MCF 10A (cell line): ENCODE results near the gene MMS19. TPM values are rescaled to one million over a fixed set of nuclear protein-coding genes. Genes with fewer than 3 reads are reported as not detected.
"Not testable (repeated sequence)": the region's sequence is repeated elsewhere in the genome, so short reads cannot be mapped to it uniquely, and the experiment has no call there.

Experiments used
- BruUV-seq: library from RNA; stranded (reverse); fragments of 400-500 nt; replicated peaks from 2 replicates; lab custom pipeline; 2021; lab: Mats Ljungman, UMichigan
- CTCF ChIA-PET: fragments of 300-600 bp; sonication (Branson Sonifier 250); formaldehyde crosslinking; extraction: SDS; loops from one replicate; lab custom pipeline; 2021; ENCODE audit warnings: antibody characterized with exemption, inconsistent platforms; lab: Yijun Ruan, JAX
- POLR2A ChIA-PET: fragments of 300-600, 350-650 bp; sonication (Branson Sonifier 250); formaldehyde crosslinking; extraction: SDS; loops from one replicate; lab custom pipeline; 2020; ENCODE audit warnings: antibody characterized with exemption, inconsistent platforms; lab: Yijun Ruan, JAX
- DNase-seq: peaks from one replicate; pipeline ENCODE4 v3.0.0-alpha.2; 2018; ENCODE audit not compliant: unreplicated experiment
- H3K27ac Mint-ChIP-seq: one replicate; pipeline ENCODE4 v1.8.0; 2022; ENCODE audit warnings: mild to moderate bottlenecking, low read depth, mixed read lengths; ENCODE audit not compliant: unreplicated experiment
- H3K27me3 Mint-ChIP-seq: one replicate; pipeline ENCODE4 v1.8.0; 2022; ENCODE audit warnings: mixed read lengths; ENCODE audit not compliant: insufficient read depth, unreplicated experiment
- H3K36me3 Mint-ChIP-seq: one replicate; pipeline ENCODE4 v1.8.0; 2022; ENCODE audit warnings: mild to moderate bottlenecking, moderate library complexity, mixed read lengths; ENCODE audit not compliant: insufficient read depth, unreplicated experiment
- H3K4me1 Mint-ChIP-seq: one replicate; pipeline ENCODE4 v1.8.0; 2022; ENCODE audit warnings: mixed read lengths; ENCODE audit not compliant: insufficient read depth, unreplicated experiment
- H3K4me3 Mint-ChIP-seq: one replicate; pipeline ENCODE4 v1.8.0; 2022; ENCODE audit warnings: mild to moderate bottlenecking, moderate library complexity, mixed read lengths; ENCODE audit not compliant: unreplicated experiment
- H3K9me3 Mint-ChIP-seq: one replicate; pipeline ENCODE4 v1.8.0; 2022; ENCODE audit warnings: mixed read lengths; ENCODE audit not compliant: unreplicated experiment
- intact Hi-C: fragments of 100-400 bp; cut with micrococcal nuclease; formaldehyde crosslinking; loops from 2 replicates; pipeline ENCODE4 v1.14.1; 2022
- total RNA-seq: library from RNA; stranded (reverse); gene quantifications from 2 replicates; pipeline ENCODE4 v1.2.3, GENCODE V29; 2022
- TF ChIP-seq, protein P1 (sequence below): fragments of 200-600 bp; IDR thresholded peaks from one replicate; pipeline ENCODE4 v1.8.0; 2022; ENCODE audit warnings: antibody characterized with exemption, mild to moderate bottlenecking; ENCODE audit not compliant: unreplicated experiment

MMS19 gene
- total RNA-seq, 1 experiment from 2014 or later: 67.0 TPM

DNA sequence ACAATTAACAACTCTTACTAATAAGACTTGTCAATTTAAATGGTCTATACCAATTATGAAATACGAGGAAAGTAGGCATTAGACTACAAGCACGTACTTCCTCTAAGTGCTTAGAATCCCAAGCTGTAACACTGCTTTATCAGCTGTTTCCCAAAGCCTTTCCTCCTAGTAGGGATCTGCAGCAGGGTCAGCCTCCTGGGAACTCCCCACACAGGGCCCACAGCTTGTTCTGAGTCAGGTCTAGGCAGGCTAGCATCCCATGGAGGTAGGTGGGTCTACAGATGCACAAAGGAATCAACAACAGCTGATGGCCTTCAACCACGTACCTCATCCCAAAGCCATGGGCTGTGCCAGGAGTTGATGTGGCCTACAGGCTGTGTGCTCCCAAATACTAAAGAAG lies 14.7 kb downstream of the MMS19 start:
- ChIA-PET CTCF (interaction anchor here (0.6 to 1.3 kb wide), 4 partner anchors 13 to 70 kb away, joined by 3 to 4 read pairs (median 3); no protein-coding TSS in a partner anchor), POLR2A (interaction anchor here (0.6 to 4.1 kb wide), 5 partner anchors 14 to 337 kb away, joined by 3 to 27 read pairs (median 4); partner anchors contain the start of genes AVPI1 and UBTD1)
- Mint-ChIP-seq H3K27me3 (no peaks in the 10 kb centered on the region), H3K36me3 (peaks cover 44% of the 10 kb centered on the region), H3K9me3 (no peaks in the 10 kb centered on the region), H3K4me1 (peaks cover 24% of the 10 kb centered on the region), H3K27ac (no peak overlapping the region), H3K4me3 (no peak overlapping the region)
- intact Hi-C loops: no loop called here
- TF ChIP-seq, protein P1, sequence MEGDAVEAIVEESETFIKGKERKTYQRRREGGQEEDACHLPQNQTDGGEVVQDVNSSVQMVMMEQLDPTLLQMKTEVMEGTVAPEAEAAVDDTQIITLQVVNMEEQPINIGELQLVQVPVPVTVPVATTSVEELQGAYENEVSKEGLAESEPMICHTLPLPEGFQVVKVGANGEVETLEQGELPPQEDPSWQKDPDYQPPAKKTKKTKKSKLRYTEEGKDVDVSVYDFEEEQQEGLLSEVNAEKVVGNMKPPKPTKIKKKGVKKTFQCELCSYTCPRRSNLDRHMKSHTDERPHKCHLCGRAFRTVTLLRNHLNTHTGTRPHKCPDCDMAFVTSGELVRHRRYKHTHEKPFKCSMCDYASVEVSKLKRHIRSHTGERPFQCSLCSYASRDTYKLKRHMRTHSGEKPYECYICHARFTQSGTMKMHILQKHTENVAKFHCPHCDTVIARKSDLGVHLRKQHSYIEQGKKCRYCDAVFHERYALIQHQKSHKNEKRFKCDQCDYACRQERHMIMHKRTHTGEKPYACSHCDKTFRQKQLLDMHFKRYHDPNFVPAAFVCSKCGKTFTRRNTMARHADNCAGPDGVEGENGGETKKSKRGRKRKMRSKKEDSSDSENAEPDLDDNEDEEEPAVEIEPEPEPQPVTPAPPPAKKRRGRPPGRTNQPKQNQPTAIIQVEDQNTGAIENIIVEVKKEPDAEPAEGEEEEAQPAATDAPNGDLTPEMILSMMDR: no peak
- no peak for DNase-seq
- BruUV-seq: no TSS peak

DNA sequence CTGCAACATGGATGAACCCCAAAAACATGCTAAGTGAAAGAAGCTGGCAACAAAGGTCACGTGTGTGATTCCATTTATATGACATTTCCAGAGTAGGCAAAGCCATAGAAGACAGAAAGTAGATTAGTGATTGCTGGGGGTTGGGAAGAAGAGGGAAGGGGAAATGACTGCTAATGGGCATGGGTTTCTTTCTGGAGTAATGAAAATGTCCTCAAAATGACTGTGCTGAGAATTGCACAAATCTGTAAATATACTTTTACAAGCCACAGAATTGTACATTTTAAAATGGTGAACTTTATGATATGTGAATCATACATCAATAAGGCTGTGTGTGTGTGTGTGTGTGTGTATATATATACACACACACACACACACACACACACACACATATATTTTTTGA lies 15.8 kb downstream of the MMS19 start:
- BruUV-seq: no TSS peak
- Mint-ChIP-seq H3K27me3 (no peaks in the 10 kb centered on the region), H3K4me1 (peaks cover 22% of the 10 kb centered on the region), H3K27ac (peak overlapping the region; percentile 92), H3K9me3 (no peaks in the 10 kb centered on the region), H3K4me3 (no peak overlapping the region), H3K36me3 (peaks cover 55% of the 10 kb centered on the region)
- intact Hi-C loops: no loop called here
- DNase-seq: no peak
- TF ChIP-seq, protein P1: no peak
- POLR2A ChIA-PET: interaction anchor here (0.7 to 4.1 kb wide), 4 partner anchors 8 to 159 kb away, joined by 3 to 27 read pairs (median 4); no protein-coding TSS in a partner anchor
- CTCF ChIA-PET: interaction anchor here (0.6 to 3.6 kb wide), 8 partner anchors 8 to 234 kb away, joined by 3 to 13 read pairs (median 4); no protein-coding TSS in a partner anchor

DNA sequence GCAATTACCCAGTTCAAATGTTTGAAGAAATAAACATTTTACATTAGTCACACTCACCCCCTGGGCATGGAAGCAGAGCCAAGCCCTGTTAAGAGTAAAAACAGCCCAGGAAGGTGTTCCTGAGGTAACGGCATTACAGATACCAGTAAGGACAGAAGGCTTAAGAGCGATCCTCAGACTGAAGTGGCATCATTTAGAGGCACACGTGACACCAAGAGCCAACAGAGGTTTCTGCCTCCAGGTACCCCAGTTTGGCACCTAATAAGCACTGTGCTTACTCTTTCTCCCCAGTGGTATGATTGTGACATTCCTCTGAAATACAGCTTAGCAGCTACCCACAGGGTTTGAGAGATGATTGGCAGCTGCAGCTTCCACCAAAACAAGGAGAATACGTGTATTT lies 17.2 kb downstream of the MMS19 start:
- ChIA-PET CTCF (interaction anchor here (0.7 to 3.6 kb wide), 7 partner anchors 14 to 224 kb away, joined by 3 to 13 read pairs (median 4); no protein-coding TSS in a partner anchor), POLR2A (interaction anchor here (0.6 to 4.1 kb wide), 11 partner anchors 9 to 206 kb away, joined by 3 to 27 read pairs (median 5); partner anchors contain the start of genes AVPI1 and UBTD1)
- intact Hi-C loops: no loop called here
- peak overlapping the region; percentile 47 for H3K4me3 Mint-ChIP-seq
- no peaks in the 10 kb centered on the region for H3K27me3 Mint-ChIP-seq
- TF ChIP-seq, protein P1: no peak
- H3K36me3 Mint-ChIP-seq: peaks cover 66% of the 10 kb centered on the region
- H3K4me1 Mint-ChIP-seq: peaks cover 20% of the 10 kb centered on the region
- BruUV-seq: no TSS peak
- DNase-seq: peak; percentile 82
- H3K9me3 Mint-ChIP-seq: no peaks in the 10 kb centered on the region
- peak overlapping the region; percentile 92 for H3K27ac Mint-ChIP-seq

DNA sequence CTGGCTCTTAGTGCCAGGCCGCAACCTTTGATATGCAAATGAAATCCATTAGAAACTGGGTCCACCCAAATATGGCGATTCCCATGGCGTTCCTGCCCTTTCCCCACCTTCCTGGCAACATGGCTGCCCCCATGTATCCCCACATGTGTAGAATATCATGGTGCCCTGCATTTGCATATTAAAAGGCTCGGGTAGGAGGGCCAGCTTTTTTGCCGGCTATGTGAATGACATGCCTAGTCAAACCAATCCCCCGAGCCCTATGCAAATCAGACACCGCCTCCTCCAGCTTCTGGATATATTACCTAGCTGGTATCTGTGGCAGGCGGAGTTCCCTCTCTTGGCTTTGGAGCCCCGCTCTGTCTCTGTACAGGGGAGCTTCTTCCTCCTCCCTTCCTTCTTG lies 18.3 kb downstream of the MMS19 start:
- TF ChIP-seq, protein P1: no peak
- ChIA-PET POLR2A (interaction anchor here (0.6 to 4.1 kb wide), 5 partner anchors 12 to 74 kb away, joined by 3 to 27 read pairs (median 5); partner anchors contain the start of gene UBTD1), CTCF (interaction anchor here (0.6 to 3.6 kb wide), 5 partner anchors 15 to 802 kb away, joined by 3 to 13 read pairs (median 3); no protein-coding TSS in a partner anchor)
- Mint-ChIP-seq H3K4me1 (peaks cover 26% of the 10 kb centered on the region), H3K36me3 (peaks cover 71% of the 10 kb centered on the region), H3K9me3 (no peaks in the 10 kb centered on the region), H3K27ac (no peak overlapping the region), H3K27me3 (no peaks in the 10 kb centered on the region), H3K4me3 (no peak overlapping the region)
- no peak for DNase-seq
- intact Hi-C loops: no loop called here
- no TSS peak for BruUV-seq

DNA sequence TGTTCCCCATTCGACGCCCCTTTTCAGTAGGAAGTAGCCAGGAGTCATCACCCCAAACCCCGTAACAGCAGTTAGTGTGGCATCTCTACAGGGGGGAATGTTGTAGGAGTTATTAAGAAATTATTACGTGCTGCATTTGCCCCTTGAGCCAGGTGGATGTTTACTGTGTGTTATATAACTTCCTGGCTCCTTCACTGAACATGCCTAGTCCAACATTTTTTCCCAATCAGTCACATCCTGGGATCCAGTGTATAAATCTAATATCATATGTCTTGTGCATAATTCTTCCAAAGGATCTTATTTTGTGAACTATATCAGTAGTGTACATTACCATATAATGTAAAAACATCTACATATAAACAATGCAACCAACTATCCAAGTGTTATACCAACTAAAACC lies 18.8 kb downstream of the MMS19 start:
- DNase-seq, H3K27me3 Mint-ChIP-seq, H3K4me3 Mint-ChIP-seq, BruUV-seq, intact Hi-C loops, H3K9me3 Mint-ChIP-seq, H3K27ac Mint-ChIP-seq: not testable (repeated sequence)
- H3K4me1 Mint-ChIP-seq: peaks cover 26% of the 10 kb centered on the region
- POLR2A ChIA-PET: interaction anchor here (0.6 to 4.1 kb wide), 2 partner anchors 18 to 74 kb away, joined by 3 to 27 read pairs; no protein-coding TSS in a partner anchor
- peaks cover 71% of the 10 kb centered on the region for H3K36me3 Mint-ChIP-seq
- CTCF ChIA-PET: interaction anchor here (0.6 to 3.6 kb wide), 3 partner anchors 15 to 802 kb away, joined by 3 to 13 read pairs (median 3); no protein-coding TSS in a partner anchor
